ENCODE data around the gene NUTF2.

Gene NUTF2

DNA sequence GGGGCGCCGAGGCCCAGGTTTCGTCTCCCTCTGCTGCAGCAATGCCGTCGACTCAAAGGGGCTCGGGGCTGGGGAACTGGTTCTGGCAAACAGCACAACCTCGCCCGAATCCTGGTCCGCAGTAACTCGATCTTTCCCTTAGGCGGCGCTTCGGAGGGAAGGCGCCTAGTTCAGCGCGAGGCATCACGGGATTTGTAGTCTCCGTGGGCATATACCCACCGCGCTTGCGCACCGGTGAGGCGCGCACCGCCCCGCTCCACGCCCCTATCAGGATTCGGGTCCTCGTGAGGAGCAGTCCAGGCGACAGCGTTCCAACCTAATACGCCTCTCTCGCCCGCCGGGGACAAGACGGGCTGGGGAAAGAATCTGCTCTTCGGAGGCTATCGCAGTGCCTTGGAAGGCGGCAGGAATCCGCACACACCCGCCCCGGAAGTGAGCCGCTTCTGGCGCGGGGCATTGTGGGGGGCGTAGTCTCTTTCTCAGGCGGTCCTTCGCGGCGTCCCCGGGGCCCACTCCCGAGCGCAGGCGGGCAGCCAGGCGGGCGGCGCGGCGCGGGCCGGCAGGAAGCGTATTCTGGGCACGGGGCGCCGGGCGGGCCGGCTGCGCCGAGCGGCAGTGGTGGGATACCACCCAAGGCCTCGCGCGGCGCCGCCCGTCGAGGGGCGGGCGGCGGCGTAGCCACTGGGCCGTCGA is 4.8 kb upstream of the NUTF2 start, which contains the start of gene THAP11 (continued):
- 0 out of 2 replicates have a peak, but pooled peaks have one; percentile 31 for TF ChIP-seq TRIM28 (IDR thresholded peaks at IDR 0.05; ENCODE audit: borderline replicate concordance, low read length)
- no peak for TF ChIP-seq ZSCAN16 (tag by site-specific recombination; IDR thresholded peaks at IDR 0.05)
- peak; percentile 95 for TF ChIP-seq KLF9 (tag by site-specific recombination; IDR thresholded peaks at IDR 0.05; ENCODE audit: low read depth)
- TF ChIP-seq ZNF501 (tag by site-specific recombination; IDR thresholded peaks at IDR 0.05), result no peak
- TF ChIP-seq ZNF223 (tag by site-specific recombination; IDR thresholded peaks at IDR 0.05), result no peak
- TF ChIP-seq, protein P1, sequence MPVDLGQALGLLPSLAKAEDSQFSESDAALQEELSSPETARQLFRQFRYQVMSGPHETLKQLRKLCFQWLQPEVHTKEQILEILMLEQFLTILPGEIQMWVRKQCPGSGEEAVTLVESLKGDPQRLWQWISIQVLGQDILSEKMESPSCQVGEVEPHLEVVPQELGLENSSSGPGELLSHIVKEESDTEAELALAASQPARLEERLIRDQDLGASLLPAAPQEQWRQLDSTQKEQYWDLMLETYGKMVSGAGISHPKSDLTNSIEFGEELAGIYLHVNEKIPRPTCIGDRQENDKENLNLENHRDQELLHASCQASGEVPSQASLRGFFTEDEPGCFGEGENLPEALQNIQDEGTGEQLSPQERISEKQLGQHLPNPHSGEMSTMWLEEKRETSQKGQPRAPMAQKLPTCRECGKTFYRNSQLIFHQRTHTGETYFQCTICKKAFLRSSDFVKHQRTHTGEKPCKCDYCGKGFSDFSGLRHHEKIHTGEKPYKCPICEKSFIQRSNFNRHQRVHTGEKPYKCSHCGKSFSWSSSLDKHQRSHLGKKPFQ (tag by site-specific recombination; IDR thresholded peaks at IDR 0.05), result no peak
- TF ChIP-seq PBX3 (CRISPR knock-in tag; IDR thresholded peaks at IDR 0.05), result no peak
- no peak for TF ChIP-seq ZNF133 (tag by site-specific recombination; IDR thresholded peaks at IDR 0.05)
- TF ChIP-seq ZNF416 (tag by site-specific recombination; IDR thresholded peaks at IDR 0.05), result no peak
- TF ChIP-seq ZNF169 (tag by site-specific recombination; IDR thresholded peaks at IDR 0.05), result no peak
- no peak for TF ChIP-seq ZNF341 (tag by site-specific recombination; IDR thresholded peaks at IDR 0.05; ENCODE audit: low read depth)
- TF ChIP-seq ZNF777 (tag by site-specific recombination; IDR thresholded peaks at IDR 0.05; ENCODE audit: borderline replicate concordance), result no peak
- TF ChIP-seq ZNF404 (tag by site-specific recombination; IDR thresholded peaks at IDR 0.05), result no peak
- TF ChIP-seq ZFP69B (tag by site-specific recombination; IDR thresholded peaks at IDR 0.05), result no peak; the same call in 1 of the 2 replicates
- peak; percentile 33; the same call in 1 of the 2 replicates for TF ChIP-seq SP7 (tag by site-specific recombination; IDR thresholded peaks at IDR 0.05)
- TF ChIP-seq ZNF16 (tag by site-specific recombination; IDR thresholded peaks at IDR 0.05; ENCODE audit: low read depth), result no peak
- TF ChIP-seq ZNF596 (tag by site-specific recombination; IDR thresholded peaks at IDR 0.05), result peak; percentile 60; the same call in 1 of the 2 replicates
- TF ChIP-seq HOXD13 (CRISPR knock-in tag; IDR thresholded peaks at IDR 0.05; ENCODE audit: borderline replicate concordance), result no peak
- 0 out of 2 replicates have a peak, but pooled peaks have one; percentile 65 for TF ChIP-seq ZNF324 (tag by site-specific recombination; IDR thresholded peaks at IDR 0.05)
- TF ChIP-seq ZNF529 (tag by site-specific recombination; IDR thresholded peaks at IDR 0.05; ENCODE audit: insufficient replicate concordance), result no peak
- TF ChIP-seq, protein P2, sequence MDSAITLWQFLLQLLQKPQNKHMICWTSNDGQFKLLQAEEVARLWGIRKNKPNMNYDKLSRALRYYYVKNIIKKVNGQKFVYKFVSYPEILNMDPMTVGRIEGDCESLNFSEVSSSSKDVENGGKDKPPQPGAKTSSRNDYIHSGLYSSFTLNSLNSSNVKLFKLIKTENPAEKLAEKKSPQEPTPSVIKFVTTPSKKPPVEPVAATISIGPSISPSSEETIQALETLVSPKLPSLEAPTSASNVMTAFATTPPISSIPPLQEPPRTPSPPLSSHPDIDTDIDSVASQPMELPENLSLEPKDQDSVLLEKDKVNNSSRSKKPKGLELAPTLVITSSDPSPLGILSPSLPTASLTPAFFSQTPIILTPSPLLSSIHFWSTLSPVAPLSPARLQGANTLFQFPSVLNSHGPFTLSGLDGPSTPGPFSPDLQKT (IDR thresholded peaks at IDR 0.05; ENCODE audit: borderline replicate concordance, low read depth, low read length), result peak; percentile 49; the same call in 1 of the 2 replicates
- no peak for TF ChIP-seq RBAK (tag by site-specific recombination; IDR thresholded peaks at IDR 0.05)
- TF ChIP-seq MEIS1 (CRISPR knock-in tag; IDR thresholded peaks at IDR 0.05; ENCODE audit: borderline replicate concordance), result no peak
- TF ChIP-seq, protein P3, sequence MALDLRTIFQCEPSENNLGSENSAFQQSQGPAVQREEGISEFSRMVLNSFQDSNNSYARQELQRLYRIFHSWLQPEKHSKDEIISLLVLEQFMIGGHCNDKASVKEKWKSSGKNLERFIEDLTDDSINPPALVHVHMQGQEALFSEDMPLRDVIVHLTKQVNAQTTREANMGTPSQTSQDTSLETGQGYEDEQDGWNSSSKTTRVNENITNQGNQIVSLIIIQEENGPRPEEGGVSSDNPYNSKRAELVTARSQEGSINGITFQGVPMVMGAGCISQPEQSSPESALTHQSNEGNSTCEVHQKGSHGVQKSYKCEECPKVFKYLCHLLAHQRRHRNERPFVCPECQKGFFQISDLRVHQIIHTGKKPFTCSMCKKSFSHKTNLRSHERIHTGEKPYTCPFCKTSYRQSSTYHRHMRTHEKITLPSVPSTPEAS (tag by site-specific recombination; IDR thresholded peaks at IDR 0.05), result no peak
- no peak for TF ChIP-seq ZNF274 (IDR thresholded peaks at IDR 0.05; ENCODE audit: low read length)
- no peak for TF ChIP-seq ZNF274 (tag by site-specific recombination; IDR thresholded peaks at IDR 0.05; ENCODE audit: borderline replicate concordance)
- no peak for TF ChIP-seq ZNF513 (tag by site-specific recombination; IDR thresholded peaks at IDR 0.05)
- no peak for TF ChIP-seq ZNF670 (tag by site-specific recombination; IDR thresholded peaks at IDR 0.05; ENCODE audit: low read depth)
- peak; percentile 80 for TF ChIP-seq KLF16 (tag by site-specific recombination; IDR thresholded peaks at IDR 0.05)
- TF ChIP-seq ZBTB6 (tag by site-specific recombination; IDR thresholded peaks at IDR 0.05), result no peak
- no peak for TF ChIP-seq YY1 (tag by site-specific recombination; IDR thresholded peaks at IDR 0.05)
- no peak for TF ChIP-seq OVOL3 (tag by site-specific recombination; IDR thresholded peaks at IDR 0.05)
- TF ChIP-seq ZNF311 (tag by site-specific recombination; IDR thresholded peaks at IDR 0.05; ENCODE audit: borderline replicate concordance), result no peak
- peak; percentile 85 for TF ChIP-seq SP2 (tag by site-specific recombination; IDR thresholded peaks at IDR 0.05)
